ENCODE results near the gene CNN3.

DNA sequence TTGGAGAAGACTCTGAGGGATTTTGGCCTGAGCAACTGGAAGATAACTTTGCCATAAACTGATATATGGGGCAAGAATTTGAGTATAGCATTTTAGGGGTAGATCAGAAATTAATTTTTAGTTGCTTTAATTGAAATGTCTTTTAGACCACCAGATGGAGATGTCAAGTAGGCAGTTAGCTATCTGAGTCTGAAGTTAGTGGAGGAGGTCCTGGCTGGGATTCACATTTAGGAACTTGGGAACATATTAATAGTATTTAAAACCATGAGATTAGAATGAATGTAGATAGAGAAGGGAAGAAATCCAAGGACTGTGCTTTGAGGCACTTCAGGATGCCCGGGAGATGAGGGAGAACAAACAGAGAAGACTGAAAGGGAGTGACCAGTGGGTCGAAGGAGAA, 74.1 kb downstream of the CNN3 start:
- TF ChIP-seq, protein P1, sequence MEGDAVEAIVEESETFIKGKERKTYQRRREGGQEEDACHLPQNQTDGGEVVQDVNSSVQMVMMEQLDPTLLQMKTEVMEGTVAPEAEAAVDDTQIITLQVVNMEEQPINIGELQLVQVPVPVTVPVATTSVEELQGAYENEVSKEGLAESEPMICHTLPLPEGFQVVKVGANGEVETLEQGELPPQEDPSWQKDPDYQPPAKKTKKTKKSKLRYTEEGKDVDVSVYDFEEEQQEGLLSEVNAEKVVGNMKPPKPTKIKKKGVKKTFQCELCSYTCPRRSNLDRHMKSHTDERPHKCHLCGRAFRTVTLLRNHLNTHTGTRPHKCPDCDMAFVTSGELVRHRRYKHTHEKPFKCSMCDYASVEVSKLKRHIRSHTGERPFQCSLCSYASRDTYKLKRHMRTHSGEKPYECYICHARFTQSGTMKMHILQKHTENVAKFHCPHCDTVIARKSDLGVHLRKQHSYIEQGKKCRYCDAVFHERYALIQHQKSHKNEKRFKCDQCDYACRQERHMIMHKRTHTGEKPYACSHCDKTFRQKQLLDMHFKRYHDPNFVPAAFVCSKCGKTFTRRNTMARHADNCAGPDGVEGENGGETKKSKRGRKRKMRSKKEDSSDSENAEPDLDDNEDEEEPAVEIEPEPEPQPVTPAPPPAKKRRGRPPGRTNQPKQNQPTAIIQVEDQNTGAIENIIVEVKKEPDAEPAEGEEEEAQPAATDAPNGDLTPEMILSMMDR (IDR thresholded peaks at IDR 0.05; ENCODE audit: extremely low read depth in 1 of 2, insufficient read depth in 1 of 2, low read depth in 1 of 2, low read length in 2 of 2) = no peak
- TF ChIP-seq POLR2A (IDR thresholded peaks at IDR 0.05; ENCODE audit: low read depth, low read length) = no peak
- no peak for TF ChIP-seq POLR2AphosphoS5 (IDR thresholded peaks at IDR 0.05; ENCODE audit: insufficient read depth, low read depth, low read length)

Measured in endothelial cell of umbilical vein (primary cell).